GM12875 (cell line): ENCODE data around the gene TBPL2.
"Not testable (repeated sequence)": the region's sequence is repeated elsewhere in the genome, so short reads cannot be mapped to it uniquely, and the experiment has no call there.

Experiments used
- H3K4me3 ChIP-seq: one replicate; pipeline ENCODE4 v1.5.1; 2011; ENCODE audit warnings: low read depth, low read length, control low read depth
- CTCF ChIP-seq: IDR thresholded peaks from 2 replicates; pipeline ENCODE4 v1.5.1; 2011; ENCODE audit warnings: low read depth, mild to moderate bottlenecking, control low read depth, inconsistent platforms, low read length, moderate library complexity, borderline replicate concordance; ENCODE audit not compliant: insufficient read depth

TBPL2 gene

DNA sequence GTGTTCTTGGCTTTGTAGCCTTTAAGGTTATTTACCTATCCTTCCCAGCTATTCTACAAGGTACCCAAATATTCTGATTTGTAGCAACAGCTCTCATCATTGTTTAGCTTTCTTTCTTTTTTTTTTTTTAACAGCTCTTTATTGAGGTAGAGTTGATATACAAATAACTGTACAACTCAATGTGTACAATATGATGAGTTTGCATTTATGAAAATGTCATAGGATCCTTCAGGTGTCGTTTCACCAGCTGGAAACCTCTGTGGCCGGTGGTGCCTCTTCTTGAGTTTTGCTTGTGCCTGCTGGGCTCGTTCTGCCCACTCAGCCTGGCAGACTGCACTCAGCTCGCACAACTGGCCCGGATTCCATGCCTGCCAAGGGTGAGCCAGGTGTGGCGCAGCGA lies 26.9 kb upstream of the TBPL2 start:
- TF ChIP-seq CTCF = no peak
- H3K4me3 ChIP-seq = no peak overlapping the region

GRCh38 chr14:55458800-55459515 lies 18.5 kb upstream of the TBPL2 start:
- TF ChIP-seq CTCF = no peak
- H3K4me3 ChIP-seq = no peak overlapping the region

DNA sequence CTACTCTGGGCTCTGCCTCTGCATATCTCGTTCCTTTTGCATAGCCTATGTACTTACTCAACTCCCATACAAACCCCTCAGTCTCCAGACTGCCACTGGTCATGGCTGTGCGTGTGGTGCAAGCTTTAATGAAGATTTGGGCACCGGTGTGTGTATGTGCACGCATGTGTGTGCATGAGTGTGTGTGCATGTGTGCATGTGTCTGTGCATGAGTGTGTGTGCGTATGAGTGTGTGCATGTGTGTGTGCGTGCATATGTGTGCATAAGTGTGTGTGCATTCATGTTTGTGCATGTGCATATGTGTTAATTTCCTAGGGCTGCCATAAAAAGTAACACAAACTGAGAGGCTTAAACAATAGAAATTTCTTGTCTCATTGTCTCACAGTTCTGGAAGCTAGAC lies 17.1 kb upstream of the TBPL2 start:
- no peak overlapping the region for H3K4me3 ChIP-seq
- TF ChIP-seq CTCF = no peak

DNA sequence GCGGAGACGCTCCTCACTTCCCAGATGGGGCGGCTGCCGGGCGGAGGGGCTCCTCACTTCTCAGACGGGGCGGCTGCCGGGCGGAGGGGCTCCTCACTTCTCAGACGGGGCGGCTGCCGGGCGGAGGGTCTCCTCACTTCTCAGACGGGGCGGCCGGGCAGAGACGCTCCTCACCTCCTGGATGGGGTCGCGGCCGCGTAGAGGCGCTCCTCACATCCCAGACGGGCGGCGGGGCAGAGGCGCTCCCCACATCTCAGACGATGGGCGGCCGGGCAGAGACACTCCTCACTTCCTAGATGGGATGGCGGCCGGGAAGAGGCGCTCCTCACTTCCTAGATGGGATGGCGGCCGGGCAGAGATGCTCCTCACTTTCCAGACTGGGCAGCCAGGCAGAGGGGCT lies 16.0 kb upstream of the TBPL2 start:
- H3K4me3 ChIP-seq = not testable (repeated sequence)

DNA sequence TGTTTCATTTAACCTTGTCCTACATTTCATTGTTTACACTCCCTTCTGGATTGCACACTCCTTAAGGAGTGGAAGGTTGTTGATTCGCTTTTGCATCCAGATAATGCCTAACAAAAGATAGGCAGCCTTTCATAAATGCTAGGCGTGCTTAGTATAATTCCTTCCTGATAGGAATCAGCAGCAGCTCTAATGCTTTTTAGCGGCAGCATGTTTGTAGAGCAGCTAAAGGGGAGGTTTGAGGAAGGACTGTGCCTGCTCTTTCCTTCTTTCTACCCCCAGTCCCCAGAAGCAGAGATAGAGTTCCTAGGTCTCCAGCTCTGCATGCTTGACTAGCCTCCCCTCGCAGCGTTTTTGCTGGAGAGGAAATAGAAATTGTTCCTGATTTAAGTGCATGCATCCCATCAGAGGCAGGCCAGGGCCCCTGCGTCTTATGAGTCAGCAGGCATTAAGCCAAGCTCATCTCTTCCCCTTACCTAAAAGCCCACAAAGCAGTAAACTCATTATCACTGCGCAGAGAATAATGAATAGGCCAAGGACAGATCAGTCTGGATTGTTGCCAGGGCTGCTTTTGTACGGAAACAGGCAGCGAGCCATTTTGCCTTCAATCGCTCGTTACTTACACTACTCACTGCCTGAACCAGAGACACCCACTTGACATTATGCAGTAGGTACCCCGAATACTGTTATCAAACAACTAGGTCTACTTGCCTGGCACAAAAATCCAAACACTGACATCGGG lies 14.0 kb upstream of the TBPL2 start:
- H3K4me3 ChIP-seq = no peak overlapping the region
- no peak for TF ChIP-seq CTCF

GRCh38 chr14:55451950-55452349 lies 11.5 kb upstream of the TBPL2 start:
- no peak for TF ChIP-seq CTCF
- H3K4me3 ChIP-seq = no peak overlapping the region

- no peak for TF ChIP-seq CTCF
- H3K4me3 ChIP-seq = no peak overlapping the region
These were observed 11.0 kb upstream of the TBPL2 start for GRCh38 chr14:55451398-55451797.
